Measurements from ENCODE around the gene CDC42EP2.

The CDC42EP2 gene

GRCh38 chr11:65310736-65311135 lies 3.9 kb upstream of the CDC42EP2 start:
- POLR2A ChIA-PET = interaction anchor here (0.6 to 1.5 kb wide), 6 partner anchors 9 to 126 kb away, joined by 3 to 8 read pairs (median 4); partner anchors contain the start of gene DPF2
- CTCF ChIA-PET = interaction anchor here (13.7 to 34.5 kb wide), 2 partner anchors 19 to 27 kb away, joined by 359 to 1993 read pairs; partner anchors contain the start of genes DPF2 and POLA2
- no peak for TF ChIP-seq CTCF (IDR thresholded peaks at IDR 0.05; ENCODE audit: insufficient read depth, low read length, missing control alignments)
- DNase-seq (ENCODE audit: low read depth, low spot score) = no peak
- H3K4me3 ChIP-seq (ENCODE audit: low read depth, low read length) = no peak overlapping the region

GRCh38 chr11:65311170-65311678 lies 3.4 kb upstream of the CDC42EP2 start:
- no peak overlapping the region for H3K4me3 ChIP-seq (ENCODE audit: low read depth, low read length)
- CTCF ChIA-PET = interaction anchor here (0.9 to 34.5 kb wide), 3 partner anchors 9 to 28 kb away, joined by 3 to 1993 read pairs (median 359); partner anchors contain the start of genes DPF2 and POLA2
- no peak for DNase-seq (ENCODE audit: low read depth, low spot score)
- no peak for TF ChIP-seq CTCF (IDR thresholded peaks at IDR 0.05; ENCODE audit: insufficient read depth, low read length, missing control alignments)
- POLR2A ChIA-PET = interaction anchor here (0.6 to 1.5 kb wide), 6 partner anchors 9 to 126 kb away, joined by 3 to 8 read pairs (median 4); partner anchors contain the start of gene DPF2

GRCh38 chr11:65315204-65315865 lies 669 bp downstream of the CDC42EP2 start:
- peak; percentile 97 for TF ChIP-seq CTCF (IDR thresholded peaks at IDR 0.05; ENCODE audit: insufficient read depth, low read length, missing control alignments)
- peak overlapping the region; percentile 87 for H3K4me3 ChIP-seq (ENCODE audit: low read depth, low read length)
- ChIA-PET POLR2A (interaction anchor here (1.0 to 4.9 kb wide), 8 partner anchors 10 to 53 kb away, joined by 3 to 54 read pairs (median 4); partner anchors contain the start of gene DPF2), CTCF (interaction anchor here (0.7 to 34.5 kb wide), 21 partner anchors 14 to 301 kb away, joined by 3 to 1993 read pairs (median 4); partner anchors contain the start of genes ARL2, CAPN1, DPF2 and POLA2)
- no peak for DNase-seq (ENCODE audit: low read depth, low spot score)

- no peak for TF ChIP-seq CTCF (IDR thresholded peaks at IDR 0.05; ENCODE audit: insufficient read depth, low read length, missing control alignments)
- ChIA-PET CTCF (interaction anchor here (0.8 to 34.5 kb wide), 16 partner anchors 14 to 302 kb away, joined by 3 to 1993 read pairs (median 5); partner anchors contain the start of genes ARL2, DPF2, POLA2 and TIGD3), POLR2A (interaction anchor here (0.6 to 4.9 kb wide), 9 partner anchors 10 to 219 kb away, joined by 3 to 54 read pairs (median 4); partner anchors contain the start of genes DPF2, POLA2 and VPS51)
- peak overlapping the region; percentile 87 for H3K4me3 ChIP-seq (ENCODE audit: low read depth, low read length)
- DNase-seq (ENCODE audit: low read depth, low spot score) = no peak
Observed at GRCh38 chr11:65315866-65316226, 1.2 kb downstream of the CDC42EP2 start.

GRCh38 chr11:65316227-65317024 lies 1.8 kb downstream of the CDC42EP2 start:
- ChIA-PET POLR2A (interaction anchor here (0.6 to 4.9 kb wide), 10 partner anchors 9 to 220 kb away, joined by 3 to 54 read pairs (median 4); partner anchors contain the start of genes DPF2, POLA2 and VPS51), CTCF (interaction anchor here (0.8 to 34.5 kb wide), 11 partner anchors 13 to 302 kb away, joined by 3 to 1993 read pairs (median 9); partner anchors contain the start of genes ARL2, DPF2 and POLA2)
- peak overlapping the region; percentile 87 for H3K4me3 ChIP-seq (ENCODE audit: low read depth, low read length)
- peak; percentile 86 for DNase-seq (ENCODE audit: low read depth, low spot score)
- TF ChIP-seq CTCF (IDR thresholded peaks at IDR 0.05; ENCODE audit: insufficient read depth, low read length, missing control alignments) = no peak
